Endothelial cell (in vitro differentiated cells): ENCODE results near the gene SIL1. TPM values are rescaled to one million over a fixed set of nuclear protein-coding genes. Genes with fewer than 3 reads are reported as not detected.

Experiments used
- DNase-seq: peaks from one replicate; pipeline ENCODE4 v3.0.0; 2021; ENCODE audit warnings: low spot score
- H3K27ac Mint-ChIP-seq: one replicate; pipeline ENCODE4 v1.8.0; 2021; ENCODE audit warnings: mixed read lengths, inconsistent platforms; ENCODE audit not compliant: unreplicated experiment
- H3K27me3 Mint-ChIP-seq: one replicate; pipeline ENCODE4 v1.8.0; 2021; ENCODE audit warnings: mild to moderate bottlenecking, moderate library complexity, mixed read lengths, inconsistent platforms; ENCODE audit not compliant: unreplicated experiment
- H3K36me3 Mint-ChIP-seq: one replicate; pipeline ENCODE4 v1.8.0; 2021; ENCODE audit warnings: mild to moderate bottlenecking, low read depth, mixed read lengths, inconsistent platforms; ENCODE audit not compliant: unreplicated experiment
- H3K4me1 Mint-ChIP-seq: one replicate; pipeline ENCODE4 v1.8.0; 2021; ENCODE audit warnings: mild to moderate bottlenecking, mixed read lengths, inconsistent platforms; ENCODE audit not compliant: unreplicated experiment
- H3K4me3 Mint-ChIP-seq: one replicate; pipeline ENCODE4 v1.8.0; 2021; ENCODE audit warnings: mild to moderate bottlenecking, mixed read lengths, inconsistent platforms; ENCODE audit not compliant: unreplicated experiment
- H3K9me3 Mint-ChIP-seq: one replicate; pipeline ENCODE4 v1.8.0; 2021; ENCODE audit warnings: mixed read lengths, inconsistent platforms; ENCODE audit not compliant: unreplicated experiment
- CTCF ChIP-seq: fragments of 200-600 bp; sonication (generic); IDR thresholded peaks from one replicate; pipeline ENCODE4 v1.5.0; 2021; ENCODE audit warnings: antibody characterized with exemption; ENCODE audit not compliant: unreplicated experiment
- long read RNA-seq: library from polyadenylated mRNA; unstranded; transcript quantifications from one replicate; pipeline ENCODE4 v2.0.0, GENCODE V29; 2020; ENCODE audit not compliant: unreplicated experiment
- total RNA-seq: library from RNA; stranded (reverse); fragmentation: NEBNext Ultra II Directional; extraction: Animal tissue kit (Norgen Biotek cat#: 25700); gene quantifications from one replicate; pipeline ENCODE4 v1.2.1, GENCODE V29; 2021; ENCODE audit not compliant: unreplicated experiment

SIL1 gene
- 35.6 TPM for total RNA-seq
- long read RNA-seq, transcript SIL1-202 (10 exons, 1,923 nt), result major isoform, 73 of 88 reads
- long read RNA-seq, partial matches to known transcripts, result 3 of 88 reads
- long read RNA-seq, other reads (novel, unspliced or antisense), result 10 of 88 reads

- H3K36me3 Mint-ChIP-seq, result peaks cover 3% of the 10 kb centered on the region
These were observed at the start of gene SIL1 for GRCh38 chr5:139197710-139198669. Gene SIL1, minus strand, starts transcription at chr5:139198368. Its CDS starts 70,525 bp downstream, at chr5:139127843.

GRCh38 chr5:139246394-139246793 lies 48.2 kb upstream of the SIL1 start:
- no peak for TF ChIP-seq CTCF
- no peaks in the 10 kb centered on the region for H3K36me3 Mint-ChIP-seq
- peaks cover 2% of the 10 kb centered on the region for H3K27me3 Mint-ChIP-seq
- no peak overlapping the region for H3K4me3 Mint-ChIP-seq
- DNase-seq, result peak; percentile 35
- H3K4me1 Mint-ChIP-seq, result peaks cover 35% of the 10 kb centered on the region
- H3K27ac Mint-ChIP-seq, result peak overlapping the region; percentile 89
- H3K9me3 Mint-ChIP-seq, result no peaks in the 10 kb centered on the region

More at GRCh38 chr5:139197710-139198669, at the start of gene SIL1:
- H3K27ac Mint-ChIP-seq, result peak within 1 kb of the TSS; percentile 89
- H3K4me3 Mint-ChIP-seq, result peak within 1 kb of the TSS; percentile 91
- no peak for TF ChIP-seq CTCF
- no peaks in the 10 kb centered on the region for H3K9me3 Mint-ChIP-seq
- peaks cover 1% of the 10 kb centered on the region for H3K27me3 Mint-ChIP-seq
- H3K4me1 Mint-ChIP-seq, result peaks cover 21% of the 10 kb centered on the region
- peak; percentile 99 for DNase-seq

- DNase-seq, result no peak
- no peaks in the 10 kb centered on the region for H3K9me3 Mint-ChIP-seq
- peaks cover 30% of the 10 kb centered on the region for H3K4me1 Mint-ChIP-seq
- H3K27me3 Mint-ChIP-seq, result peaks cover 2% of the 10 kb centered on the region
- H3K27ac Mint-ChIP-seq, result peak overlapping the region; percentile 89
- no peaks in the 10 kb centered on the region for H3K36me3 Mint-ChIP-seq
- TF ChIP-seq CTCF, result no peak
- no peak overlapping the region for H3K4me3 Mint-ChIP-seq
These were observed 47.6 kb upstream of the SIL1 start for GRCh38 chr5:139245637-139246339.

- H3K4me1 Mint-ChIP-seq, result peaks cover 25% of the 10 kb centered on the region
- TF ChIP-seq CTCF, result no peak
- DNase-seq, result no peak
- no peaks in the 10 kb centered on the region for H3K36me3 Mint-ChIP-seq
- no peaks in the 10 kb centered on the region for H3K9me3 Mint-ChIP-seq
- no peak overlapping the region for H3K27ac Mint-ChIP-seq
- peaks cover 2% of the 10 kb centered on the region for H3K27me3 Mint-ChIP-seq
- H3K4me3 Mint-ChIP-seq, result no peak overlapping the region
These were observed 45.3 kb upstream of the SIL1 start for GRCh38 chr5:139243425-139243970.
